Left lung (tissue), 10 donors: Measurements from ENCODE around the gene HBEGF. TPM values are rescaled to one million over a fixed set of nuclear protein-coding genes. Genes with fewer than 3 reads are reported as not detected.

Source experiments
- ATAC-seq: fragments of 200-7000 bp; cut with Tn5 transposase; one replicate; pipeline ENCODE4 v1.9.1; 2020; ENCODE audit warnings: moderate library complexity
- DNase-seq, 4 donors: peaks; one replicate each; pipeline ENCODE4 v3.0.0-alpha.2; 2013 to 2020
- H3K27ac ChIP-seq, 2 donors: fragments of 200-600 bp; sonication (generic) in 1 of 2; one replicate each; pipeline versions ENCODE4 v1.5.0 to v1.8.0; 2020 to 2021
- H3K27me3 ChIP-seq, 2 donors: fragments of 200-600 bp; sonication (generic) in 1 of 2; one replicate each; pipeline versions ENCODE4 v1.5.0 to v1.8.0; 2020 to 2021
- H3K36me3 ChIP-seq, 2 donors: fragments of 200-600 bp; sonication (generic) in 1 of 2; one replicate each; pipeline versions ENCODE4 v1.5.0 to v1.8.0; 2020 to 2021
- H3K4me1 ChIP-seq, 2 donors: fragments of 200-600 bp; one replicate each; pipeline ENCODE4 v1.8.0; 2021
- H3K4me3 ChIP-seq, 2 donors: fragments of 200-600 bp; sonication (generic) in 1 of 2; one replicate each; pipeline versions ENCODE4 v1.5.0 to v1.8.0; 2020 to 2021; ENCODE audit warnings: mild to moderate bottlenecking in 1 of 2
- H3K9me3 ChIP-seq, 2 donors: fragments of 200-600 bp; sonication (generic) in 1 of 2; one replicate each; pipeline versions ENCODE4 v1.5.0 to v1.8.0; 2020 to 2021
- intact Hi-C, 2 donors: fragments of 100-400 bp; cut with DNase I; formaldehyde crosslinking; loops; one replicate each; pipeline versions ENCODE4 v1.11.2 to v1.14.2; 2022
- polyA plus RNA-seq, 6 donors: library from polyadenylated mRNA; unstranded; fragments of 120-200 nt; gene quantifications; one replicate each; pipeline ENCODE4 v1.2.1, GENCODE V29; 2013; ENCODE audit not compliant: insufficient read length in 6 of 6
- total RNA-seq, 2 donors: library from RNA; stranded (reverse); fragmentation: NEBNext Ultra II Directional; extraction: Animal tissue kit (Norgen Biotek cat#: 25700); gene quantifications; one replicate each; pipeline ENCODE4 v1.2.1, GENCODE V29; 2021
- TF ChIP-seq, protein P1 (sequence below), 2 donors: fragments of 200-600 bp; sonication (generic) in 1 of 2; IDR thresholded peaks; one replicate each; pipeline versions ENCODE4 v1.5.0 to v1.8.0; 2021; ENCODE audit warnings: antibody characterized with exemption in 2 of 2
- donor health status: DM: no; HTN: yes; CAD: no.
- donor health status: DM: no; HTN: no; CAD: no.

HBEGF gene
- total and polyA plus RNA-seq, 8 donors, result 5.4 to 33.8 (median 9.7) TPM

DNA sequence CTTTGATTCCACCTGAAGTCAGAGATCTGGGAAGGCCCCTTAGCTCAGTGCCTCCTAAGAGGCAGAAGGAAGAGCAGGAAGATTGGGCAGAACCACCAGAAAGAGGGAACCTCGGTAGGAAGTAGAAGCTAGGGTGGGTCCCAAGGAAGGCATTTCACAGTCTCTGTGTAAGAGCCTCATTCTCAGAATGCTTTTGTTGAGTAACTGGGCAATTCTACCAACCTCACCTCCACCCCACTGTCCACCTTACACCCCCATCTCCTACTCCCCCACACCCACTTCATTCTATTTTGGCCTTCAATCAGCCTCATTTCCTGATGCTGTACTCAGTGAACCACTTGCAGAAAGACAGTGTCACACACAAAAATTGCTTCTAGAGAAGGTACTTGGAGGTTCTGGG lies 3.5 kb downstream of the HBEGF start:
- DNase-seq, result no peak
- Histone ChIP-seq H3K4me3 (no peak overlapping the region), H3K27me3 (no peaks in the 10 kb centered on the region), H3K27ac (peak overlapping the region; percentile 35 to 81), H3K36me3 (peaks cover 0 to 28% of the 10 kb centered on the region in 2 donors), H3K4me1 (peaks cover 9 to 89% of the 10 kb centered on the region in 2 donors), H3K9me3 (no peaks in the 10 kb centered on the region)
- TF ChIP-seq, protein P1, sequence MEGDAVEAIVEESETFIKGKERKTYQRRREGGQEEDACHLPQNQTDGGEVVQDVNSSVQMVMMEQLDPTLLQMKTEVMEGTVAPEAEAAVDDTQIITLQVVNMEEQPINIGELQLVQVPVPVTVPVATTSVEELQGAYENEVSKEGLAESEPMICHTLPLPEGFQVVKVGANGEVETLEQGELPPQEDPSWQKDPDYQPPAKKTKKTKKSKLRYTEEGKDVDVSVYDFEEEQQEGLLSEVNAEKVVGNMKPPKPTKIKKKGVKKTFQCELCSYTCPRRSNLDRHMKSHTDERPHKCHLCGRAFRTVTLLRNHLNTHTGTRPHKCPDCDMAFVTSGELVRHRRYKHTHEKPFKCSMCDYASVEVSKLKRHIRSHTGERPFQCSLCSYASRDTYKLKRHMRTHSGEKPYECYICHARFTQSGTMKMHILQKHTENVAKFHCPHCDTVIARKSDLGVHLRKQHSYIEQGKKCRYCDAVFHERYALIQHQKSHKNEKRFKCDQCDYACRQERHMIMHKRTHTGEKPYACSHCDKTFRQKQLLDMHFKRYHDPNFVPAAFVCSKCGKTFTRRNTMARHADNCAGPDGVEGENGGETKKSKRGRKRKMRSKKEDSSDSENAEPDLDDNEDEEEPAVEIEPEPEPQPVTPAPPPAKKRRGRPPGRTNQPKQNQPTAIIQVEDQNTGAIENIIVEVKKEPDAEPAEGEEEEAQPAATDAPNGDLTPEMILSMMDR (IDR thresholded peaks at IDR 0.05), result no peak
- intact Hi-C loops, result loop anchor here in 1 of 2 donors (10.0 kb wide), 1 partner anchor 98 kb away; no protein-coding TSS in a partner anchor
- no peak for ATAC-seq

DNA sequence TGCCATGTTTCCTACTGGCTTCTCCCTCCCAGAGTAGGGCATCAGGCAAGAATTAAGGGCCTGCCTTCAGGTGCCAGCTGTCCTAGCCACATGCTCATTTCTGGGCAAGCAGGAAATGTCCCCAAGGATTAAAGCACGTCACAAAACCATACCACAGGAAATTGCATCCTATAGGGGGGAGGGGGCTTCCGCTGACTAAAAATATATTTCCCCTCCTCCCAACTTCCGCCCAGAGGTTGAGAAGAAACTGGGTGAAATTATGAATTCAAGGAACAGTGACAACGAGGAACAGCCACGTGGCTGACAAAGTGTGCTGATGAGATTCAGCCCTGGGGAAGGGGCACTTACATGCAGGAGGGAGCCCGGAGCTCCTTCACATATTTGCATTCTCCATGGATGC lies 4.1 kb downstream of the HBEGF start:
- TF ChIP-seq, protein P1 (IDR thresholded peaks at IDR 0.05), result no peak
- intact Hi-C loops, result loop anchor here in 1 of 2 donors (10.0 kb wide), 1 partner anchor 97 kb away; no protein-coding TSS in a partner anchor
- Histone ChIP-seq H3K27me3 (no peaks in the 10 kb centered on the region), H3K36me3 (peaks cover 0 to 34% of the 10 kb centered on the region in 2 donors), H3K9me3 (no peaks in the 10 kb centered on the region), H3K4me1 (peaks cover 9 to 95% of the 10 kb centered on the region in 2 donors), H3K27ac (peak overlapping the region; percentile 35 to 81), H3K4me3 (no peak overlapping the region)
- DNase-seq (peak in 1 of 4 donors; percentile 52), ATAC-seq (no peak)

DNA sequence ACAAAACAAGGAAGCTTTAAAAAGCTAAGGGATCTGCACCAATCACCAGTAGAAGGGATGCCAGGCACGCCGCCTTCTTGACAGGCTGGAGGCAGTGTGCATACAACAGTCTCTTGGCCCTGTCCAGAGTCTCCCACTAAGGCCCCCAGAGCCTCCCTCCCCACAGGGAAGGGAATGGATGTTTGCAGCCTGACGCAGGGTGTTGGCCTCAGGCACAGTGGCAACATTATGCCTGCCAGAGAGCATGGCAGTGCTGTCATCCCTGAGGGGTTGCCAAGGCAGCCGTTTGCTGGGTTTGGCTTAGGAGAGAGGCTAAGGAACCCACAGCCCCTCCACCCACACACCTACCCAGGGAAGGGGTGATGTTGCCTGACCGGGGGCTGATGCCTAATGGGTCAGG lies 4.8 kb downstream of the HBEGF start:
- Histone ChIP-seq H3K4me3 (peak overlapping the region in 1 of 2 donors; percentile 4), H3K27ac (peak overlapping the region; percentile 10 to 81), H3K4me1 (peaks cover 9 to 89% of the 10 kb centered on the region in 2 donors), H3K9me3 (no peaks in the 10 kb centered on the region), H3K36me3 (peaks cover 0 to 37% of the 10 kb centered on the region in 2 donors), H3K27me3 (no peaks in the 10 kb centered on the region)
- DNase-seq, result no peak
- TF ChIP-seq, protein P1 (IDR thresholded peaks at IDR 0.05), result no peak
- ATAC-seq, result no peak
- intact Hi-C loops, result loop anchor here in 1 of 2 donors (10.0 kb wide), 1 partner anchor 97 kb away; no protein-coding TSS in a partner anchor

DNA sequence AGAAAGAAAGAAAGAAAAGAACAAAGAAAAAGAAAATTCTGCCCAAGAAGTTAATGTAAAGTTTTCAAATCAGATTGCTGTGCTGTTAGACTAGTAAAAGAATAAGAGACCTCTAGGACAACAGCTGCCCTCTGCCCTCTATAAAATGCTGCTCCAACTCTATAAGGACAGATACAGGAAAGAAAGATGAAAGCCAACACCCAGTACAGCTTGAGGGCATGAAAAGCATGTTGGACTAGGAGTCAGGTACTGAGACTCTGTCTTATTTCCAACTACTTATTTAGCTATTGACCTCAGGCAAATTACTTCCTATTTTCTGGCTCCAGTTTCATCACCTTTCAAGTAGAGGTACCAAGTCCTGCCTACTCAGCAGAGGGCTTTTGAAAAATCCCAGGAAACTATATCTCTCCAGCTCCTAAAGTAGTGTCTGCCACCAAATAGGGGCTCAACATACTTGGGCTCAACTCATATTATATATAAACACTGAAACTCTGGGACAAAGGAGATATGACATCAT lies 5.7 kb downstream of the HBEGF start:
- no peaks in the 10 kb centered on the region for H3K9me3 ChIP-seq
- intact Hi-C loops, result loop anchor here in 1 of 2 donors (10.0 kb wide), 1 partner anchor 96 kb away; no protein-coding TSS in a partner anchor
- H3K4me1 ChIP-seq, result peaks cover 9 to 88% of the 10 kb centered on the region in 2 donors
- H3K27me3 ChIP-seq, result no peaks in the 10 kb centered on the region
- H3K36me3 ChIP-seq, result peaks cover 0 to 46% of the 10 kb centered on the region in 2 donors
- no peak overlapping the region for H3K4me3 ChIP-seq
- TF ChIP-seq, protein P1 (IDR thresholded peaks at IDR 0.05), result no peak
- DNase-seq (no peak), ATAC-seq (no peak)
- no peak overlapping the region for H3K27ac ChIP-seq

DNA sequence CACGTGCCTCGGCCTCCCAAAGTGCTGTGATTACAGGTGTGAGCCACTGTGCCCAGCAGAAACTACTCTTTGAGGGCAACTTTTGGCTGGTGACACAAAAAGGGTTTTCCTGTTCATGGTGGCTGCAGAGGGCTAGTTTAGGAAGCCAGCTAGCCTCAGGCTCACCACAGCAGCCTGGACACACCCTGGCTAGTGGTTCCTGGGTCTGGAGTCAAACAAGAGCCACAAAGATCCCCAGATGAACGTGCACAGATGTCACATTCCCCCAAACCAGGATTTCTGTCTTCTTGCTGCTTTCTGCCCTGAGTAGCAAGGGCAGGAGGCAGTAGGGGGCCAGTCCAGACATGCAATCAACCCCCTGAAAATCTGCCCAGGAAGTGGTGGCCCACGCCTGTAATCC lies 6.8 kb downstream of the HBEGF start:
- intact Hi-C loops, result loop anchor here in 1 of 2 donors (10.0 kb wide), 1 partner anchor 95 kb away; no protein-coding TSS in a partner anchor
- DNase-seq, result no peak

More for the DNA sequence above, 6.8 kb downstream of the HBEGF start:
- ATAC-seq, result no peak
- no peaks in the 10 kb centered on the region for H3K27me3 ChIP-seq
- H3K36me3 ChIP-seq, result peaks cover 0 to 55% of the 10 kb centered on the region in 2 donors
- H3K9me3 ChIP-seq, result no peaks in the 10 kb centered on the region
- no peak overlapping the region for H3K27ac ChIP-seq
- peaks cover 0 to 79% of the 10 kb centered on the region in 2 donors for H3K4me1 ChIP-seq
- TF ChIP-seq, protein P1 (IDR thresholded peaks at IDR 0.05), result no peak
- H3K4me3 ChIP-seq, result no peak overlapping the region
